Measurements from ENCODE around the gene HCN3. TPM values are rescaled to one million over a fixed set of nuclear protein-coding genes. Genes with fewer than 3 reads are reported as not detected.
A peak's percentile ranks its signal among the peaks of the same experiment; 100 is the strongest.

HCN3 gene
- polyA plus RNA-seq, 1 of the 3 experiments (the other 2 are of a cell fraction), result 9.7 TPM

- no peaks in the 10 kb centered on the region for H3K9me2 ChIP-seq
- H3F3A ChIP-seq (replicated peaks; ENCODE audit: insufficient read depth), result peaks cover 25% of the 10 kb centered on the region
- H4K20me1 ChIP-seq (ENCODE audit: insufficient read depth), result peaks cover 15% of the 10 kb centered on the region
- no peak overlapping the region for H2AFZ ChIP-seq (ENCODE audit: low read depth)
- 93% methylated on average over 20 of the region's 21 CpGs for WGBS (ENCODE audit: low lambda C conversion rate)
- H3K27ac ChIP-seq (ENCODE audit: low read depth in 2 of 2, low read length in 1 of 2), result no peak overlapping the region
- no peak for TF ChIP-seq IRF3 (IDR thresholded peaks at IDR 0.05; ENCODE audit: low read depth, low read length)
- peaks cover 0 to 9% of the 10 kb centered on the region in 2 experiments; a peak in 2 of 4 replicates for H3K4me1 ChIP-seq (ENCODE audit: control insufficient read depth in 1 of 2, insufficient read depth in 2 of 2, low read depth in 1 of 2, low read length in 1 of 2)
- H3K27me3 ChIP-seq (ENCODE audit: insufficient read depth), result no peaks in the 10 kb centered on the region
- POLR2A ChIA-PET, result no interaction called here
- peaks cover 59 to 67% of the 10 kb centered on the region in 2 experiments for H3K36me3 ChIP-seq (replicated peaks in 1 of 2; ENCODE audit: control insufficient read depth in 1 of 2, insufficient read depth in 2 of 2, low read length in 1 of 2)
- no peak for DNase-seq
- no peak overlapping the region for H3K4me2 ChIP-seq
- CTCF ChIA-PET, result interaction anchor here (0.7 to 13.2 kb wide), 3 partner anchors 9 to 18 kb away, joined by 3 to 126 read pairs (median 3); no protein-coding TSS in a partner anchor
- H3K9me3 ChIP-seq, result no peaks in the 10 kb centered on the region
- H3K4me3 ChIP-seq (ENCODE audit: low read depth in 2 of 2, low read length in 1 of 2), result no peak overlapping the region
- peaks cover 41% of the 10 kb centered on the region for H3K79me2 ChIP-seq (ENCODE audit: insufficient read depth)
- no peak overlapping the region for H3K9ac ChIP-seq
These were observed 8.6 kb upstream of the HCN3 start for GRCh38 chr1:155268630-155269029.

DNA sequence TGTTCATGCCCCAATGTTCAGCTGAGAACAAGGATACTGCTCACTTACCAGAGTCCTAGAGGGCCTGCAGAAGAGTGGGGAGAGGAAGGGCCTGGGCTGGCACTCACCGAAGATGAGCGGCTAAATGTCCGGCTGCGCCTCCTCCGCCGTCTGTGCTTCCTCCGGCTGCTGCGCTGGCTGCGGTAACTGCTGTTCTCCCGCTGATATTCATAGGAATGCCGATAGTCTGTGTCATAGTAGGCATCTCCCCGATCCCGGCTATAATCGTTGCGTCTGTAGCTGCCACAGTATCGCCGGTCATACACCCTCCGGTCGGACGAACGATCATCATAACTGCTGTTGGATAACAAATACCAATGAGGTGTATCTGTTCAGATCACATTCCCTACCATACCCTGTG lies 7.9 kb upstream of the HCN3 start:
- peaks cover 57 to 59% of the 10 kb centered on the region in 2 experiments for H3K36me3 ChIP-seq (replicated peaks in 1 of 2; ENCODE audit: control insufficient read depth in 1 of 2, insufficient read depth in 2 of 2, low read length in 1 of 2)
- POLR2A ChIA-PET, result no interaction called here

GRCh38 chr1:155272466-155273342 lies 4.6 kb upstream of the HCN3 start:
- H3K4me2 ChIP-seq, result peak overlapping the region; percentile 86
- H3K27me3 ChIP-seq (ENCODE audit: insufficient read depth), result no peaks in the 10 kb centered on the region
- peaks cover 33 to 34% of the 10 kb centered on the region in 2 experiments for H3K36me3 ChIP-seq (replicated peaks in 1 of 2; ENCODE audit: control insufficient read depth in 1 of 2, insufficient read depth in 2 of 2, low read length in 1 of 2)
- TF ChIP-seq YY1 (IDR thresholded peaks at IDR 0.05; ENCODE audit: low read depth) (peak; percentile 89), CTCF (IDR thresholded peaks at IDR 0.05) (no peak), RFX5 (IDR thresholded peaks at IDR 0.05; ENCODE audit: low read length) (peak; percentile 66)
- CTCF ChIA-PET, result interaction anchor here (0.8 to 13.2 kb wide), 7 partner anchors 12 to 274 kb away, joined by 3 to 126 read pairs (median 4); partner anchors contain the start of gene ENTREP3
- H3K4me3 ChIP-seq (ENCODE audit: low read depth in 2 of 2, low read length in 1 of 2), result peak overlapping the region; percentile 72 to 94
- H3K9ac ChIP-seq, result peak overlapping the region; percentile 88
- peaks cover 0 to 15% of the 10 kb centered on the region in 2 experiments; a peak in 2 of 4 replicates for H3K4me1 ChIP-seq (ENCODE audit: control insufficient read depth in 1 of 2, insufficient read depth in 2 of 2, low read depth in 1 of 2, low read length in 1 of 2)
- peak overlapping the region; percentile 86 to 93 for H3K27ac ChIP-seq (ENCODE audit: low read depth in 2 of 2, low read length in 1 of 2)
- H4K20me1 ChIP-seq (ENCODE audit: insufficient read depth), result peaks cover 15% of the 10 kb centered on the region
- H3K9me2 ChIP-seq, result no peaks in the 10 kb centered on the region
- peak; percentile 83 for DNase-seq
- H3K9me3 ChIP-seq, result no peaks in the 10 kb centered on the region
- POLR2A ChIA-PET, result interaction anchor here (0.6 to 2.3 kb wide), 11 partner anchors 9 to 586 kb away, joined by 3 to 13 read pairs (median 5); partner anchors contain the start of genes ENTREP3, KRTCAP2, MTX1 and RUSC1
- peaks cover 41% of the 10 kb centered on the region for H3K79me2 ChIP-seq (ENCODE audit: insufficient read depth)
- peaks cover 12% of the 10 kb centered on the region for H3F3A ChIP-seq (replicated peaks; ENCODE audit: insufficient read depth)
- 2% methylated on average over 39 of the region's 44 CpGs for WGBS (ENCODE audit: low lambda C conversion rate)
- H2AFZ ChIP-seq (ENCODE audit: low read depth), result no peak overlapping the region

More for the DNA sequence above, 7.9 kb upstream of the HCN3 start:
- no peak overlapping the region for H2AFZ ChIP-seq (ENCODE audit: low read depth)
- no peak overlapping the region for H3K4me3 ChIP-seq (ENCODE audit: low read depth in 2 of 2, low read length in 1 of 2)
- H3K27me3 ChIP-seq (ENCODE audit: insufficient read depth), result no peaks in the 10 kb centered on the region
- WGBS (ENCODE audit: low lambda C conversion rate), result 94% methylated on average over 16 of the region's 21 CpGs
- no peak for TF ChIP-seq MEF2A (IDR thresholded peaks at IDR 0.05; ENCODE audit: borderline replicate concordance, low read depth)
- TF ChIP-seq JUND (IDR thresholded peaks at IDR 0.05), result no peak
- TF ChIP-seq NFIC (IDR thresholded peaks at IDR 0.05; ENCODE audit: borderline replicate concordance), result no peak
- TF ChIP-seq EP300 (IDR thresholded peaks at IDR 0.05; ENCODE audit: borderline replicate concordance in 1 of 2, low read depth in 1 of 2, low read length in 1 of 2), result no peak
- TF ChIP-seq TCF12 (IDR thresholded peaks at IDR 0.05), result no peak
- TF ChIP-seq YY1 (IDR thresholded peaks at IDR 0.05; ENCODE audit: low read depth), result no peak
- no peak for TF ChIP-seq POLR2AphosphoS5 (IDR thresholded peaks at IDR 0.05; ENCODE audit: low read depth, low read length)
- DNase-seq, result no peak
- no peak overlapping the region for H3K9ac ChIP-seq
- peaks cover 17% of the 10 kb centered on the region for H3F3A ChIP-seq (replicated peaks; ENCODE audit: insufficient read depth)
- H3K27ac ChIP-seq (ENCODE audit: low read depth in 2 of 2, low read length in 1 of 2), result no peak overlapping the region
- peaks cover 15% of the 10 kb centered on the region for H4K20me1 ChIP-seq (ENCODE audit: insufficient read depth)
- H3K4me2 ChIP-seq, result no peak overlapping the region
- CTCF ChIA-PET, result interaction anchor here (0.9 to 13.2 kb wide), 2 partner anchors 10 to 19 kb away, joined by 3 to 126 read pairs; no protein-coding TSS in a partner anchor
- no peaks in the 10 kb centered on the region for H3K9me2 ChIP-seq
- peaks cover 0 to 12% of the 10 kb centered on the region in 2 experiments; a peak in 2 of 4 replicates for H3K4me1 ChIP-seq (ENCODE audit: control insufficient read depth in 1 of 2, insufficient read depth in 2 of 2, low read depth in 1 of 2, low read length in 1 of 2)
- H3K79me2 ChIP-seq (ENCODE audit: insufficient read depth), result peaks cover 41% of the 10 kb centered on the region
- H3K9me3 ChIP-seq, result no peaks in the 10 kb centered on the region
